Choroid plexus epithelial cell (primary cell): Measurements from ENCODE around the gene KIF16B.
A peak's percentile ranks its signal among the peaks of the same experiment; 100 is the strongest.

Experiments
- DNase-seq: peaks from one replicate; pipeline ENCODE4 v3.0.0-alpha.2; 2010; ENCODE audit warnings: low read depth
- H3K4me3 ChIP-seq: 2 replicates; pipeline ENCODE4 v1.5.1; 2011; ENCODE audit warnings: low read depth, mild to moderate bottlenecking, control low read depth, low read length, moderate library complexity
- TF ChIP-seq, protein P1 (sequence below): conservative IDR thresholded peaks from 2 replicates; pipeline ENCODE4 v1.5.1; 2011; ENCODE audit warnings: low read depth, mild to moderate bottlenecking, control low read depth, inconsistent platforms, low read length, moderate library complexity

KIF16B gene

DNA sequence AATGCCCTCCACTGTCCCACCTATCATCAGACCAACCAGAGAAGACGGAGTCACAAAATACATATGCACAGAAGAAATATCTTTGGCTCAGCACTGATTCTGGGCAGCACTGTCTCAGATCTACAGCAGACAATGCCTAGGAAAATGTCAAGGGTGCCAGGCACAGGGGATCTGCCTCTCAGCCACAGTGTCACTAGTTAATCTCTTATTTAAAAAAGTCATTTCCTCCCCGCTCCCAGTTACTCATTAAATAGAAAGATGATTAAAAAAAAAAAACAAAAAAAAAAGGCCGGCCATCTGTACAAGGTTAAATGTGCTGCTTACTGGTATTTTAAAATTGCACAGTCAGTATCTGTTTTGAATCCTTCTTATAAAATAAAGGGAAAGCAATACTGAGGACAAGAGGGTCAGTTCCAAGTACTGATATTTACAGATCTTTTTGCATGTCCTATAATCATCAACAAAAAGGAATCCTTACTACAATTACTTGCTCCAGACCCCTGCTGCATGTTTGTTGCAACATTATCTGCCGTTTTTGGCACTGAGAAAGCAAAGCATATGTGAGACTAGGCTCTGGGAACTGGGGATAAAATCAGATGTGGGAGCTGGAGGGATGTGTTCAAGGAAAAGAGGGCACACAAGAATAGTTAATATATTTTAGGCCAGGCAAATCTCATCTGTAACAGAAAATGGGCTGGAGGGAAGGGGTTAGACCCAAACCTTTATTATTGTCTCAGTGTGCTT, 299.3 kb downstream of the KIF16B start:
- TF ChIP-seq, protein P1, sequence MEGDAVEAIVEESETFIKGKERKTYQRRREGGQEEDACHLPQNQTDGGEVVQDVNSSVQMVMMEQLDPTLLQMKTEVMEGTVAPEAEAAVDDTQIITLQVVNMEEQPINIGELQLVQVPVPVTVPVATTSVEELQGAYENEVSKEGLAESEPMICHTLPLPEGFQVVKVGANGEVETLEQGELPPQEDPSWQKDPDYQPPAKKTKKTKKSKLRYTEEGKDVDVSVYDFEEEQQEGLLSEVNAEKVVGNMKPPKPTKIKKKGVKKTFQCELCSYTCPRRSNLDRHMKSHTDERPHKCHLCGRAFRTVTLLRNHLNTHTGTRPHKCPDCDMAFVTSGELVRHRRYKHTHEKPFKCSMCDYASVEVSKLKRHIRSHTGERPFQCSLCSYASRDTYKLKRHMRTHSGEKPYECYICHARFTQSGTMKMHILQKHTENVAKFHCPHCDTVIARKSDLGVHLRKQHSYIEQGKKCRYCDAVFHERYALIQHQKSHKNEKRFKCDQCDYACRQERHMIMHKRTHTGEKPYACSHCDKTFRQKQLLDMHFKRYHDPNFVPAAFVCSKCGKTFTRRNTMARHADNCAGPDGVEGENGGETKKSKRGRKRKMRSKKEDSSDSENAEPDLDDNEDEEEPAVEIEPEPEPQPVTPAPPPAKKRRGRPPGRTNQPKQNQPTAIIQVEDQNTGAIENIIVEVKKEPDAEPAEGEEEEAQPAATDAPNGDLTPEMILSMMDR: no peak
- DNase-seq: peak; percentile 14

DNA sequence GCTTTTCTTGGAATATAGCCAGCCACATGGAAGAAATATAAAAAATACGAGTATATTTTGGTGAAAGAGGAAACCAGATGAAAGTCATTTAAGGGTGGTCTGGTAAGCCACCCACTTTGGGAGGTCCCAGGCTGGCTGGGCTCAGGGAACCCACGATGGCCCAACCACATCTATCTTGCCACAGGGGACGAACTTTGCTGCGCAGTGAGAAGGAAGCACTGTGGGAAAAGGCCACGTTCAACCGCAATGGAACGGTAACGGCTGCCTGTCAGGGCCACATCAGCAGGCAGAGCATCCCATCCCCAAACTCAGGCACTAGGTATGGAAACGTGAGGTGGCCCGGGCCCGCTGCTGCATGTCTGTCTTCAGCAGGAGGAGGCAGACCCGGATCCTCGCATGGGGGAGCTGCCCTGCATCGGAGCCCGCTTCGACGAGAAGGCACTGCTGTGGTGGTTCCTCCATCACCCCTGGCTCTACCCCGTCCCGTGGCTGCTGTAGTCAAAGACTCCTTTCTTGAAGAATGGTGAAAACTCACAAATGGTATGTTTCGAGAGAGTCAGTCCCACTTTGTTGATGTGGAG, 300.4 kb downstream of the KIF16B start:
- no peak for DNase-seq
- no peak overlapping the region for H3K4me3 ChIP-seq
- TF ChIP-seq, protein P1: no peak

More for the DNA sequence above, 299.3 kb downstream of the KIF16B start:
- no peak overlapping the region for H3K4me3 ChIP-seq

DNA sequence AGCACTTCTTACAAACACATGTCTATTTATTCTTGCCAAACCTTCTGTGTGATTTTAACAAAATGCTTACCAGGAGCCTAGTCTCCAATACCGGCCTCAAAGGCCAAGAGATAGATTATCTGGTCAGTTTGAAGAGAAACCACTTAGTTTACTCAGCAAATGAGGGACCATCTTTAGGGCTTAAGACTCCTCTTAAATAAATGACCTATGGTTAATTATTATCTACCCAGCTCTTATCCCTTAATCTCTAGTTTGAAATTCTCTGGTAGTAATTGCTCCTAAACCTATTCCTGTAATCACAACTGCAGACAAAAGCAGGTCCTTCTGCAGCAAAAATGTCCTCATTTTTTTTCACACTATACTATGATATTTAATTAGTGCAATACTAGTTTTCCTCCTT, 301.8 kb downstream of the KIF16B start:
- TF ChIP-seq, protein P1: no peak
- no peak overlapping the region for H3K4me3 ChIP-seq
- DNase-seq: no peak

DNA sequence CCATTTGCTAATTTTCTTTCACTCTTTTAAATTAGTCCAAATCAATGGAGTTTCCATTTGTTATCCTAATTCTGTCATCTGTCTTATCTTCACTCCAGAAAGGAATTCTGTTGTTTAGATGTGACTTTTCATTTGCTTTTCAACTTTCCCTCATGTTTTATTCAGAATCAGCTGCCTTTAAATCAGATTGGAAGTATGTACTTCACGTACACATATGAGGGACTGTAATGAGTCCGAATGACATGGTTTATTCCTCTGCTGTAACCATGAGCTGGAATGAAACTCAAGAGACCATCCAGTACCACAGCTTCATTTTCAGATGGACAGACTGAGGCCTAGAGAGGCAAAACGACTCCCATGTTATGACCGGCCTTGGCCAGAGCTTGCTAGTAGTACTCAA, 302.3 kb downstream of the KIF16B start:
- H3K4me3 ChIP-seq: no peak overlapping the region
- TF ChIP-seq, protein P1: no peak
- no peak for DNase-seq

DNA sequence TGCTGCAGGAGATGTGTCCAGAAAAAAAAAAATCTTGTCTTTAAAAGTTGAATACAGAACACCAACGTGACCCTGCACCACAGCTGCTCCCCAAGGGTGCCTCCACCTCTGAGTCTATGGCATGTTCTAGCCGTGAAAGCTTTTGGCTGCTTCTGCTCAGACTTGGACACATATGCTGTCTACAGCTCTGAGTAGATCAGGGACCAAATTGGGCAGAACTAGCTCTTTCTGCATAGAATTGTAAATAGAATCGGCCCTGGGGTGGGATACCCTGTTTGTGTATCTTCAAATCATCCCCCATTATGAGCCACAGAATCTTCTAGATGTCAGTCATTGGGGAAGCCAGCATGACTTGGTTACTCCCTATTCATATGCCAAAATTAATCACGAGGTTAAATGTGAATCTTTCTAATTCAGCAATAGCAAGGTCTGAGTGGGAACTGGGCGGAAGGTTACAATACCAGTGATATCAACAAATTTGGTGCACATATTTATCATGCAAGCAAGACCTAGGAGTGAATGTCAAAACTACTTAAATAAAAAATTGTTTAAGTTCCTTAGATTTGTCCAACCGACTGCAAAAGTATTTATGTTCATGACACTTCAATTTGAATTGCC, 302.8 kb downstream of the KIF16B start:
- DNase-seq: no peak
- TF ChIP-seq, protein P1: no peak
- no peak overlapping the region for H3K4me3 ChIP-seq

DNA sequence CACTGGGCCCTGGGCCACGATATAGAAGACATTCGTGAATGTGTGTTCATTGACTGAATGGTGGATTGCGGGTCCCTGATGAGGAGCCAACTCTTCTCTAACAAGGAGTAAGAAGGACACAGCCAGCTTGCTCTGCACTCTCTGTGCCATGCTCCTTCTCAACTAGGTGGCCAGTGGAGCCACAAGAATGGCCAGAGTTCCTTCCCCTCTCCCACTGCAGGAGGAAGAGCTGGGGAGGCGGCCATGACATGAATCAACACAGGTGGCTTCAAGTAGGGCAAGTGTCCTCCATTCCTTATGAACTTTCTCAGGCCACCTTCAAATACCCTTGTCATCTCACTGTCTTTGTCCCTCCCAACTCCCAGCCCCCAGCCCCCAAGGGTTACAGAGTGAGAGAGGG, 305.7 kb downstream of the KIF16B start:
- DNase-seq: no peak
- no peak overlapping the region for H3K4me3 ChIP-seq
- TF ChIP-seq, protein P1: no peak
